ENCODE results near the gene ANKS3.

Gene ANKS3

DNA sequence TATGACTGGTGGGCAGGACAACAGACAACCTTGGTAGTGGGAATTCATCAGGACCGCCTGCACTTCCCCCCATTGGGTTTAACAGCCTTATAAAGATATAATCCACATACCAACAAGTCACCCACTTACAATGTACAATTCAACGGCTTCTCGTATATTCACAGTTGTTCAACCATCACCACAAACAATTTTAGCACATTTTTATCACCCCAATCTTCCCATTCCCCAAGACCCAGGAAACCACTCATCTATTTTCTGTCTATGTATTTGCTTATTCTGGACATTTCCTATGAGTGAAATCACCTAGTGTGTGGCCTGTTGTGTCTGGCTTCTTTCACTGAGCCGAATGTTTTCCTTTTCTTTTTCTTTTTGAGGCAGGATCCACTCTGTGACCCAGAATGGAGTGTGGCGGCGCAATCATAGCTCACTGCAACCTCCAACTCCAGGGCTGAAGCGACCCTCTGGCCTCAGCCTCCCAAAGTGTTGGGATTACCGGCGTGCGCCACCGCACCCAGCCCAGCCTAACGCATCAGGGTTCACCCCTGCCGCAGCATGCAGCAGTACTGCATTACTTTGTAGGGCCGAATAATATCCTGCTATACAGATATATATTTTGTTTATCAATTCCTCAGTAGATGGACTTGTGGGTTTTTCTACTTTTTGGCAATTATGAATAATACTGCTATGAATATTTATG, 10.9 kb downstream of the ANKS3 start:
- Mint-ChIP-seq H3K36me3 (ENCODE audit: low read depth) (peaks cover 12% of the 10 kb centered on the region), H3K4me3 (no peak overlapping the region), H3K4me1 (ENCODE audit: low read depth) (no peaks in the 10 kb centered on the region), H3K9me3 (no peaks in the 10 kb centered on the region), H3K27ac (no peak overlapping the region), H3K27me3 (no peaks in the 10 kb centered on the region)

DNA sequence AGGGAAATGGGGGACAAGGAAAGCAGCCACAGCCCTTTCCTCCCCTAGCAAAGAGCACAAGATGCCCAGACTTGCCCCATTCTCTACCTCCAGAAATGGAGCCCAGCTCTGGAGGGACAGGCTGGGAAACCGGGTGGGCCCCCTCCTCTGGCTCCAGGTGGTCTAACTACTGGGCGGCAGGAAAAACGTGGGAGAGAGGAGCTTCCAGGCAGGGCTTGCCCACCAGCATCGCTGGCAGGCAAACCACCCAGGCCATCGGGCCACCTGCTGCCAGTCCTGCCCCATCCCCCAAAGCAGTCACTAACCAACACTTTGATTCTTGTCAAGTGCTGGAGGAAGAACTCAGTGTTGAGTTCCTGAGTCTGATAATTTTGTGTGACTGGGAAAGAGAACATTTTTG, 15.6 kb downstream of the ANKS3 start:
- Mint-ChIP-seq H3K4me1 (ENCODE audit: low read depth) (no peaks in the 10 kb centered on the region), H3K27ac (no peak overlapping the region), H3K27me3 (no peaks in the 10 kb centered on the region), H3K9me3 (no peaks in the 10 kb centered on the region), H3K36me3 (ENCODE audit: low read depth) (peaks cover 12% of the 10 kb centered on the region), H3K4me3 (no peak overlapping the region)

DNA sequence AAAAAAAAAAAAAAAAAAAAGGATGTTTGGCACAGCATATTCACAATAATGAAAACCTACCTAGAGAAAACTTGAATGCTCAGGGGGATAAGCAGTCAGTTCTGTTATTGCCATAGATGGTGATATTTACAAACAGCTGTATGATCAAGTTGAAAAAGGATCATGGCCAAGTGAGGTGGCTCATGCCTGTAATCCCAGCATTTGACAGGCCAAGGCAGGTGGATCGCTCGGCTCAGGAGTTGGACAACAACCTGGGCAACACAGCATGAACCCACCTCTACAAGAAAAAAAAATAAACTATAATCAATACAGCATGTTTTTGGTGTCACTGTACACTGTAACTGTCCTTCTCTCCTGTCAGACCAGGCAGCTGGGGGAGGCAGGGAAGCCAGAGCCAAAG, 19.1 kb downstream of the ANKS3 start:
- Mint-ChIP-seq H3K27me3 (no peaks in the 10 kb centered on the region), H3K9me3 (no peaks in the 10 kb centered on the region), H3K36me3 (ENCODE audit: low read depth) (peaks cover 29% of the 10 kb centered on the region), H3K4me3 (no peak overlapping the region), H3K4me1 (ENCODE audit: low read depth) (no peaks in the 10 kb centered on the region), H3K27ac (no peak overlapping the region)

DNA sequence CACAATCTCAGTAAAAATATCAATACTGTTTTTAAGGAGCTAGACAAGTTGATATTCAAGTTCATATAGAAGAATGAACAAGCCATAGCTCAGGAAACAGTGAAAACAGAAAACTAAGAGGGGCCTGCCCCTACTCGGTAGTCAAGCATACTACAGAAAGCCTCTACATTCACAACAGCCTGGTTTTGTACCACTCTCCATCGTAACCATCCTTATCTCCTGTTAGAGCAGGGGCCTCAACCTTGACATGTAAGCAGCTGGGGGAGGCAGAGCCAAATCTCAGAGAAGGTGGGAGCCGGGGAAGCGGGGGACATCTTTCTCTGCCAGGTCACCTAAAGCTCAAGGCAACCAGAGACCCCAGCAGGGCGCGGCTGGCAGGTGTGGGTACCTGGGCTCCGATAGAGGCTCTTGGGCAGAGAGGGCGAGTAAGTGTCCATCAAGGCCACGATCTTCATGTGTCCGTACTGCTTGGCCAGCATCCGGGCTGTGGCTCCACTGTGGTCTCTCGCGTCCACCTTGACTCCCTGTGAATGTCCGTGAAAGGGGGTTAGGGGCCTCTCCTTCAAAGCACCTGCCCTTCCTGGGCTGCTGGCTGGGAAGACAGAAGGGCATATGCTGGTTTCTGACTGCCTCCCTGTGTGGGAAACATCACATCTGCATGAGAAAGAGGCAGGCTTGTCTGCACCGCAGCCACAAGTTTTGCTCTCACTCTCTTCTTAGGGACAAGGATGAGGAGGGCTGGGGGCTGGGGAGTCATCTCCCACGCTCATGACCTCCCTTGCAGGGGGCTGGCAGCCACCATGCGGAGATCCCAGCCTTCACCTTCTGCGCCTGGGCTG, 20.2 kb downstream of the ANKS3 start:
- H3K27me3 Mint-ChIP-seq: no peaks in the 10 kb centered on the region
- no peaks in the 10 kb centered on the region for H3K4me1 Mint-ChIP-seq (ENCODE audit: low read depth)
- peaks cover 36% of the 10 kb centered on the region for H3K36me3 Mint-ChIP-seq (ENCODE audit: low read depth)
- no peaks in the 10 kb centered on the region for H3K9me3 Mint-ChIP-seq
- H3K4me3 Mint-ChIP-seq: no peak overlapping the region
- no peak overlapping the region for H3K27ac Mint-ChIP-seq

DNA sequence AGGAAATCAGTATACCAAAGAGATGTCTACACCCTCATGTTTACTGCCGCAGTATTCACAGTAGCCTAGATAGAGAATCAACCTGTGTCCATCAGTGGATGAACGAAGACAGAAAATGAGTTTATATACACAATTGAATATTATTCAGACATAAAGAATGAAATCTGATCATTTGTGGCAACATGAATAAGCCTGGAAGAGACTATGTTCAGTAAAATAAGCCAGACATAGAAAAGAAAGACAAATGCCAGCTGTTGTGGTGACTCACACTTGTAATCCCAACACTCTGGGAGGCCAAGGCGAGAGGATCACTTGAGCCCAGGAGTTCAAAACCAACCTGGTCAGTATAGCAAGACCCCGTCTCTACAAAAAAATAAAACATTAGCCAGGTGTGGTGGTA, 24.6 kb downstream of the ANKS3 start:
- Mint-ChIP-seq H3K27ac (no peak overlapping the region), H3K9me3 (no peaks in the 10 kb centered on the region), H3K4me3 (no peak overlapping the region), H3K36me3 (ENCODE audit: low read depth) (peaks cover 40% of the 10 kb centered on the region), H3K27me3 (no peaks in the 10 kb centered on the region), H3K4me1 (ENCODE audit: low read depth) (no peaks in the 10 kb centered on the region)

DNA sequence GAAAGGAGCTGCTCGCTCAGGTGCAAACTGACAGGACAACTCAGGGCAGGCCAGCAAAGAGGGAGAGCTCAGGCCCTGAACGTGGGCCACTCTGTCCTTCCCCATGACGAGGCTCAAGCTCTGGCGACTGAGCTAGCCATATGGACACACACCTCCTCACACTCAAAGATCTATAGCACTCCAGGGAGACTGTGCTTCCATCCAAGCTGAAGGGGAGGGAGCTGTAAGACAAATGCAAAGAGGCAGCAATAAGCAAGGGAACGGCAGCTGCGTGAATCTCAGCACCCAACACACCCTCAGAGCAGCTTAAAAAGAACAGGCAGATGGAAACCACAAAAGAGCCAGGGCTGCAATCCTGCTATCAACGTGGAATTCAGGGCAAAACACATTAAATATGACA, 27.2 kb downstream of the ANKS3 start:
- H3K9me3 Mint-ChIP-seq: no peaks in the 10 kb centered on the region
- no peaks in the 10 kb centered on the region for H3K4me1 Mint-ChIP-seq (ENCODE audit: low read depth)
- H3K27ac Mint-ChIP-seq: no peak overlapping the region
- H3K36me3 Mint-ChIP-seq (ENCODE audit: low read depth): peaks cover 34% of the 10 kb centered on the region
- H3K27me3 Mint-ChIP-seq: no peaks in the 10 kb centered on the region
- H3K4me3 Mint-ChIP-seq: no peak overlapping the region

DNA sequence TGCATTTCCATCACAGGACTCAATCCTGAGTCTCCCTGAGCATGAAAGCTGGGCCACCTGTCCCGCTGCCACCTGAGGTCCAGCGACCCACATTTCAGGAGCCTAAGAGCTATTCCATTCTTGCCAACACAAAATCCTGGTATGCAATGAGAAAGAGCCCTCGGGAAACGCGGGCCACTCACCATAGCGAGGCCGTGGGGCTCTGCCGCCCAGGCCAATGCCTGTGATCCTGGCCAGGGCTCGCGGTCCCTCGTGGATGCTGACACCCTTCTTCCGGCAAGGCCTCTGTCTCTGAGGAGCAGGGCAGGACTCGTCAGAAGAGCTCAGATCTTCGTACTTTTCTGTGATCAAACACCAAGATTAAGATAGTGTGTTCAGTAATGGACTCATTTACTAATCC, 29.2 kb downstream of the ANKS3 start:
- H3K27ac Mint-ChIP-seq: no peak overlapping the region
- H3K4me1 Mint-ChIP-seq (ENCODE audit: low read depth): peaks cover 7% of the 10 kb centered on the region
- H3K9me3 Mint-ChIP-seq: no peaks in the 10 kb centered on the region
- H3K36me3 Mint-ChIP-seq (ENCODE audit: low read depth): peaks cover 26% of the 10 kb centered on the region
- no peaks in the 10 kb centered on the region for H3K27me3 Mint-ChIP-seq
- H3K4me3 Mint-ChIP-seq: no peak overlapping the region

DNA sequence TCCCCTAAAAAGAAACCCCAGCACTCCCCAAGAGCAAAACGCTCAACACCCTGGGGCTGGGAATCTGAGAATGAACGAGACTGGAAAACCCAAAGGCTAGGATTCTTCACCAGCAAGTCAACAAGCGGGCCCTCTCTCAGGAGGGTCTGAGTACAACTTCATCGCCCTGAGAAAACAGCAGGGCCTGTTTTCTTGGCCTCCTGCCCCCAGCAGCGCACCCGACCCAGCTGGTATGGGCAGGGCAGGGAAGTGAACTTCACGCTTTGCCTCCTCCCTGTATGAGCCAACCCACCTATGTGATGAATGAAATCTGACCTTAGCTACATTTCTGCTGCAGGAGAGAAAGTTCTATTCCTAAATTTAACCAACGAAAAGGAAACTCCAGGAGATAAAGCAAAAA, 29.6 kb downstream of the ANKS3 start:
- H3K9me3 Mint-ChIP-seq: no peaks in the 10 kb centered on the region
- peaks cover 11% of the 10 kb centered on the region for H3K4me1 Mint-ChIP-seq (ENCODE audit: low read depth)
- H3K36me3 Mint-ChIP-seq (ENCODE audit: low read depth): peaks cover 26% of the 10 kb centered on the region
- no peak overlapping the region for H3K27ac Mint-ChIP-seq
- H3K4me3 Mint-ChIP-seq: no peak overlapping the region
- no peaks in the 10 kb centered on the region for H3K27me3 Mint-ChIP-seq

DNA sequence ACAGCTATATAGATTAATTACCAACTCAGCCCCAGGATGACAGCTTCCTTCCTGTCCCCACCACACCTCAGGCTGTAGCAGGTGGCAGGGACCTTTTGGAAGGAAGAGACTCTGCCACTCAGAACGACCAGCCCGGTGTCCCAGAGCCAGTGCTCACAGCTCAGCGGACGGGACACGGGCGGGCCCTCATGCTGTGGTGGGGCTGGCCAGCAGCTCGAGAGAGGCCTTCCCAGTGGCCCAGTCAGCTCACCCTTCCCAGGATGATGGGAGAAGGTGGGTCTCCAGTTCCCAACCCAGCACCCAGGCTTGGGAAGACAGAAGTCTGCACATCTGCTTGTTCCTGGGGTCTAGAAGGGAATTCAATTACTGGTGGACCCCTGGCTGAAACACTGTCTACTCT, 30.2 kb downstream of the ANKS3 start:
- H3K4me3 Mint-ChIP-seq: no peak overlapping the region

DNA sequence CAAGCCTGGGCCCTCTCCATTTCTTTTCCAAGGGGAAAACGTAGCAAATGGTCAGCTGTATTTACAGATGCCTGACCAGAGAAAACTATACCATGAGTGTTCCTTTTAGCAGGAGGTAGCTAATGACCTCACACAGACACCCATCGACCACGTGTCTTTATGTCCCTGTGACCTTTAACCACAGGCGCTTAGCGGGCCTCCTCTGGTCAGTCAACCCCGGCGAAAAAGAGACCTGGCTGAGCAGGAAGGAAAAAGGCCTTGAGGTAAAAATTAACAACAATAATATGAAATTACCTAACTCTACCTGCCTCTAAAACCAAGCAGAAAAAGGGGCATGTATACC, 31.6 kb downstream of the ANKS3 start:
- no peaks in the 10 kb centered on the region for H3K27me3 Mint-ChIP-seq
- peaks cover 12% of the 10 kb centered on the region for H3K4me1 Mint-ChIP-seq (ENCODE audit: low read depth)
- no peak overlapping the region for H3K4me3 Mint-ChIP-seq
- no peaks in the 10 kb centered on the region for H3K9me3 Mint-ChIP-seq
- no peak overlapping the region for H3K27ac Mint-ChIP-seq
- peaks cover 26% of the 10 kb centered on the region for H3K36me3 Mint-ChIP-seq (ENCODE audit: low read depth)

More for the DNA sequence above, 30.2 kb downstream of the ANKS3 start:
- Mint-ChIP-seq H3K4me1 (ENCODE audit: low read depth) (peaks cover 12% of the 10 kb centered on the region), H3K27me3 (no peaks in the 10 kb centered on the region), H3K27ac (no peak overlapping the region), H3K36me3 (ENCODE audit: low read depth) (peaks cover 28% of the 10 kb centered on the region), H3K9me3 (no peaks in the 10 kb centered on the region)

DNA sequence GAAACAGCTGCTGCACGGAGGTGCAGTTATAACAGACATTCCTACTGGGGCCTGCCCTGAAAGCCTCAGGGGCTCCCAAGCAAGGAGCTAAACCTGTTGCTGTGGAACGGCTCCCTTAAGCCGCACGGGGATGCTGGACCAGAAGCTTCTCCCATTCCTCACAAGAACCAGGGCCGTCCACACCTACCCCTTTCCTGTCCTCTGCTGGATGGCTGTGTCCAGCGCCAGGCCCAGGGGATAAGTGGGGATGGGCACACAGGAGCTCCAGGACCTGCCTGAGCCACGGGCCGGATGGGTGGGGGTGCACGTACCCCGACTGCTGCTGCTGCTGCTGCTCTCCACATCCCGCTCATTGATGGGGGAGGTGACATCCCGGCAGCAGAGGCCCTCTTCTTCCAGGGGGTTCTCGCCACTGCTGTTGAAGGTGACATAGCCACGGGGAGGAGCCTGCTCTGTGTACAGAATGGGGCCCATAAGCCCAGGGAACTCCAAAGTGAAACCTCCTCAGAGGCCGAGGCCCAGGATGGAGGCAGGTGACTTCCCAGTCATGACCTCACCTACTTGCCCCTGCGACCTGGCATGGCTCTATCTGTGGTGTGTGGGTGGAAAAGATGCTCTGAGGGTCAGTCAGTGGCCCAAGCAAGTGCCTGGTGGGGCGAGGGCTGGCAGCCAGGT, 32.1 kb downstream of the ANKS3 start:
- no peaks in the 10 kb centered on the region for H3K9me3 Mint-ChIP-seq
- peaks cover 23% of the 10 kb centered on the region for H3K36me3 Mint-ChIP-seq (ENCODE audit: low read depth)
- H3K27me3 Mint-ChIP-seq: no peaks in the 10 kb centered on the region
- peaks cover 12% of the 10 kb centered on the region for H3K4me1 Mint-ChIP-seq (ENCODE audit: low read depth)
- H3K27ac Mint-ChIP-seq: no peak overlapping the region
- H3K4me3 Mint-ChIP-seq: no peak overlapping the region

DNA sequence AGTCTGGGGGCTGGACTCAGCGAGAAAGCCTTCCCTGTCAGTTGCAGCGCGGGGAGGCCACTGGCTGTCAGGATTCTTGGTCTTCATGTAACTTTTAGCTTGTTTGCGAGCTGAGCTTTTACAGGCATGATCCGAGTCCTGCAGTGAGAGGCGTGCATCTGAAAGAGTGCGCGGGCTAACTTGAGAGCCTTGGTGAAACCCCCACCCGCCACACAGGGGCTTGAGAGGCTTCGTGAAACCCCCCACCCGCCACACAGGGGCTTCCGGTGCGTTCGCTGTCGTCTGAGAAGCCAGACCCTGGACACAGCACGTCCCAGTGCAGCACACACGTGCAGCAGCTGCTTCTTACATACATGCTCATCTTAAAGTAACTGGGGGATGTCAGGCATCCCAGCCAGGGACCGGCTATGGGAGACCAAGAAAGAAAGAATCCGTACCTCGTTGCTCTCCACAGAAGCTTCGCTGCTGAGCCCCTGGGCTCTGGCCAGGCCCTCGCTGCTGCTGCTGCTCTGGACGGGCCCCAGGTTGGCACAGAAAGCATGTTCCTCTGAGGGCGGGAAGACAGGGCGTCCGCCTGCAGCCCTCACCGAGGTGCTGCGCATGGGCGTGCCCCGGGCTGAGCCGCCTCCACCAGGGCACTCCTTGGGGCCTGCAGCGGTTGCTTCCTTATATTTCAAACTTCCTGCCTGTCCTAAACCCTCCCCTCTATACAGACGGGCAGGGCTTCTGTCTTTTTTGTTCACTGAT, 32.9 kb downstream of the ANKS3 start:
- H3K27me3 Mint-ChIP-seq: no peaks in the 10 kb centered on the region
- H3K27ac Mint-ChIP-seq: no peak overlapping the region

DNA sequence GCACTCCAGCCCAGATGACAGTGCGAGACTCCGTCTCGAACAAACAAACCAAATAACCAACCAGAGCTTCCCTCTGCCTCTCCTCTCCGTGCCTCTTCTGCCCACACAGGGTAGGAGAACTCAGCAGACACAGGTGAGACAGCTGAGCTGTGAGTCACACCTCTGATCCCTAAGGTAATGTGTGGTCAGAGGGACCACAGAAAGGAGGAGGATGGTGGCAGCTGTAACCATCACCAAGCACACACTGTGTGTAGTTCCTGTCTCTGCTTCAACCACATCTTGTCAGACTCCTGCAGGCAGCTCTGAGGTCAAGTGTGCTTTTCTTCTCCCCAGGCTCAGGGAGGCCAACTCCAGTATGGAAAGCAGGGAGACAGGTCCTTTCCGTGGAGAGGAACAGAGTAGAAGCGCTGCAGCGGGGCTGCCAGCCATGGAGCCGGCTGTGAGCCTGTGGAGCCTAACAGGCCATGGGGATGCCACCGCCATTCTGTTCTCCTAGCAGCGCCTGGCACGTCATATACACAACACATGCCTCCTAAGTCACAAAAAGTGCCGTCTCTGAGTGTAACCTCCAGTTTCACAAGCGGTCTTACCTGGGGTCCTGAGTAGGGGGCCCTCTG, 33.6 kb downstream of the ANKS3 start:
- Mint-ChIP-seq H3K4me1 (ENCODE audit: low read depth) (peaks cover 17% of the 10 kb centered on the region), H3K4me3 (no peak overlapping the region), H3K9me3 (no peaks in the 10 kb centered on the region), H3K27ac (no peak overlapping the region), H3K27me3 (no peaks in the 10 kb centered on the region), H3K36me3 (ENCODE audit: low read depth) (peaks cover 17% of the 10 kb centered on the region)

More for the DNA sequence above, 32.9 kb downstream of the ANKS3 start:
- peaks cover 12% of the 10 kb centered on the region for H3K4me1 Mint-ChIP-seq (ENCODE audit: low read depth)
- no peak overlapping the region for H3K4me3 Mint-ChIP-seq
- H3K36me3 Mint-ChIP-seq (ENCODE audit: low read depth): peaks cover 17% of the 10 kb centered on the region
- no peaks in the 10 kb centered on the region for H3K9me3 Mint-ChIP-seq

DNA sequence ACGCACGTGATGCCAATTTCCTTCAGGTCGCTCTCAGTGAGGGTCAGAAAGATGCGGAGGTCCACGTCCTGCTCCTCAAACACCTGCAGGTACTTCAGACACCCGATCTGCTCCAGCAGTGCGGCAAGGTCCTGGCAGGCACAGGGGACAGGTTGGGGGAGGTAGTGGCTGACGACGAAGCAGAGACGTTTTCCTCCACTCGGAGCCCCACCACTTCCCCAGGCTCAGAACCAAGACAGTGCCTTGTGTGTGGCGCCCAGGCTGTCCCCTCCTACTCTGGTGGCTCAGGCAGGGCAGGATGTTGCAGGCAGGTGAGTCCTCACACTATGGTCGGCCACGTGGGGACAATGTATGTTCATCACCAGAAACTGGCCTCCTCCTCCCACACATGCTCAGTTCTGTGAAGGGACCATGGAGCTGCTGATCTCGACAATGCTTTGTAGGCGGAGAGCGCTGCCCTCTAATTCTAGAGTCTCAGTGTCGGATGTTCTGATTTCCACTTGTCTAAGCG, 35.0 kb downstream of the ANKS3 start:
- Mint-ChIP-seq H3K4me1 (ENCODE audit: low read depth) (peaks cover 22% of the 10 kb centered on the region), H3K27ac (no peak overlapping the region), H3K9me3 (no peaks in the 10 kb centered on the region), H3K4me3 (no peak overlapping the region), H3K27me3 (no peaks in the 10 kb centered on the region), H3K36me3 (ENCODE audit: low read depth) (peaks cover 11% of the 10 kb centered on the region)
